AG10803 (cell line): ENCODE results near the gene CDT1.

Source experiments
- DNase-seq: peaks from one replicate; pipeline ENCODE4 v3.0.0; 2010; ENCODE audit warnings: low read depth
- H3K4me3 ChIP-seq: 2 replicates; pipeline ENCODE4 v1.5.1; 2011; ENCODE audit warnings: mild to moderate bottlenecking, low read length, control low read depth
- CTCF ChIP-seq: conservative IDR thresholded peaks from 2 replicates; pipeline ENCODE4 v1.5.1; 2011; ENCODE audit warnings: mild to moderate bottlenecking, low read length, control low read depth, inconsistent platforms

CDT1 gene

DNA sequence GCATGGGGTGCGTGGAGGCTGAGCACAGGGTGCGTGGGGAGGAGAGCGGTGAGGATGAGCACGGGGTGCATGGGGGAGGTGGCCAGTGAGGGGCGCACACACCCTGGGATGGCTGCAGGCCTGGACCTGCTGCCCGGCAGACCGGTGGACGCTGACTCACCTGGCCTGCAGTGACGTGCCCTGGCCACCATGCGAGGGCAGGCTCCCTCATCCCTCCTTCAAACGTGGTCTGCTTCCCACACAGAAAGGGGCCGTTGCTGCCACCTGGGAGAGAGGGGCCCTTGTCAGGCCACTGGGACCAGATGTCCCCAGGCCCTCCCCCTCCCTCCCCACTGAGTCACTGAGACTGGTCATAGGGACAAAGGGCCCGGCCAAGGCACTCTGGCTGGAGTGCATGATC is 28.2 kb downstream of the CDT1 start:
- H3K4me3 ChIP-seq = no peak overlapping the region
- TF ChIP-seq CTCF = no peak
- DNase-seq = no peak

DNA sequence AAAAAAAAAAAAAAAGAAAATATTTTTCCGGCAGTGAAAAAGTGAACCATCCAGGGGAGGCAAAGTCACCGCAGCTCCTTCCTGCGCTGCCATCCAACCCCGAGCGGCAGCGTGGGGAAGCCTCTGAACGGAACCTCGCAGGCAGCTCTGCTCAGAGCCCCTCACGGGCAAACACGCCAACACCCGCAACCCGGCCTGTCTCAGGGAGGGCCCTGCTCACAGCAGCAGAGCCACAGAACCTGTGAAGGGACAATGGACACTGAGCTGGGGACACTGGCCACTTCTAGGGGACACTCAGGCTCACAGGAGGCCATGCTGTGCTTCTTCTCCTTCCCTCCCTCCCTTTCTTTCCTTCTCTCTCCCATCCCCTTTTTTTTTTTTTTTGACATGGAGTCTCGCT is 29.5 kb downstream of the CDT1 start:
- H3K4me3 ChIP-seq = no peak overlapping the region
- no peak for DNase-seq
- TF ChIP-seq CTCF = no peak

- H3K4me3 ChIP-seq = no peak overlapping the region
- TF ChIP-seq CTCF = no peak
- no peak for DNase-seq
These were observed 31.1 kb downstream of the CDT1 start for GRCh38 chr16:88834670-88835069.

GRCh38 chr16:88835383-88835782 is 31.8 kb downstream of the CDT1 start:
- DNase-seq = peak; percentile 12
- TF ChIP-seq CTCF = no peak
- H3K4me3 ChIP-seq = no peak overlapping the region

GRCh38 chr16:88835818-88836217 is 32.2 kb downstream of the CDT1 start:
- H3K4me3 ChIP-seq = no peak overlapping the region
- TF ChIP-seq CTCF = no peak
- no peak for DNase-seq

- no peak for TF ChIP-seq CTCF
- DNase-seq = no peak
These were observed 33.2 kb downstream of the CDT1 start for GRCh38 chr16:88836791-88837190.

GRCh38 chr16:88837806-88838205 is 34.2 kb downstream of the CDT1 start:
- TF ChIP-seq CTCF = no peak
- no peak overlapping the region for H3K4me3 ChIP-seq
- no peak for DNase-seq

More at GRCh38 chr16:88836791-88837190, 33.2 kb downstream of the CDT1 start:
- H3K4me3 ChIP-seq = no peak overlapping the region
